ENCODE results near the gene MYO5A.

DNA sequence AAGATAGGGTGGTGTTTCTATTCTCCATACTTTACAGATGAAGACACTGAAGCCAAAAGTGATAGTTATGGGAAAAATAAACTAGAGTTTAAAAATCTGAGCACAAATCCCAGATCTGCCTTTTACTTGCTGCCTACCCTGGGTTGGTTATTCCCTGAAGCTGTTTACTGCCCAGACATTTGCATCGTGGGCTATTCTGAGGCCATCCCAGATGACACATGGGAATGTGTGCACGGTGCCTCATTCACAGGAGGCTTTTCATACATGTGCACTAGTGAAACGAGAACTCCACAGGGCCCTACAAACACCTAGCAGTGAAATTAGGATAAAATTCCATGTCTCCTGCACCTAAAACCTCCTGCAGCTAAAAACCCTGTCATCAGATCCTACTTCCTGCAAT is 250.5 kb downstream of the MYO5A start:
- TF ChIP-seq, protein P1, sequence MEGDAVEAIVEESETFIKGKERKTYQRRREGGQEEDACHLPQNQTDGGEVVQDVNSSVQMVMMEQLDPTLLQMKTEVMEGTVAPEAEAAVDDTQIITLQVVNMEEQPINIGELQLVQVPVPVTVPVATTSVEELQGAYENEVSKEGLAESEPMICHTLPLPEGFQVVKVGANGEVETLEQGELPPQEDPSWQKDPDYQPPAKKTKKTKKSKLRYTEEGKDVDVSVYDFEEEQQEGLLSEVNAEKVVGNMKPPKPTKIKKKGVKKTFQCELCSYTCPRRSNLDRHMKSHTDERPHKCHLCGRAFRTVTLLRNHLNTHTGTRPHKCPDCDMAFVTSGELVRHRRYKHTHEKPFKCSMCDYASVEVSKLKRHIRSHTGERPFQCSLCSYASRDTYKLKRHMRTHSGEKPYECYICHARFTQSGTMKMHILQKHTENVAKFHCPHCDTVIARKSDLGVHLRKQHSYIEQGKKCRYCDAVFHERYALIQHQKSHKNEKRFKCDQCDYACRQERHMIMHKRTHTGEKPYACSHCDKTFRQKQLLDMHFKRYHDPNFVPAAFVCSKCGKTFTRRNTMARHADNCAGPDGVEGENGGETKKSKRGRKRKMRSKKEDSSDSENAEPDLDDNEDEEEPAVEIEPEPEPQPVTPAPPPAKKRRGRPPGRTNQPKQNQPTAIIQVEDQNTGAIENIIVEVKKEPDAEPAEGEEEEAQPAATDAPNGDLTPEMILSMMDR (IDR thresholded peaks at IDR 0.05), result no peak
- TF ChIP-seq, protein P2, sequence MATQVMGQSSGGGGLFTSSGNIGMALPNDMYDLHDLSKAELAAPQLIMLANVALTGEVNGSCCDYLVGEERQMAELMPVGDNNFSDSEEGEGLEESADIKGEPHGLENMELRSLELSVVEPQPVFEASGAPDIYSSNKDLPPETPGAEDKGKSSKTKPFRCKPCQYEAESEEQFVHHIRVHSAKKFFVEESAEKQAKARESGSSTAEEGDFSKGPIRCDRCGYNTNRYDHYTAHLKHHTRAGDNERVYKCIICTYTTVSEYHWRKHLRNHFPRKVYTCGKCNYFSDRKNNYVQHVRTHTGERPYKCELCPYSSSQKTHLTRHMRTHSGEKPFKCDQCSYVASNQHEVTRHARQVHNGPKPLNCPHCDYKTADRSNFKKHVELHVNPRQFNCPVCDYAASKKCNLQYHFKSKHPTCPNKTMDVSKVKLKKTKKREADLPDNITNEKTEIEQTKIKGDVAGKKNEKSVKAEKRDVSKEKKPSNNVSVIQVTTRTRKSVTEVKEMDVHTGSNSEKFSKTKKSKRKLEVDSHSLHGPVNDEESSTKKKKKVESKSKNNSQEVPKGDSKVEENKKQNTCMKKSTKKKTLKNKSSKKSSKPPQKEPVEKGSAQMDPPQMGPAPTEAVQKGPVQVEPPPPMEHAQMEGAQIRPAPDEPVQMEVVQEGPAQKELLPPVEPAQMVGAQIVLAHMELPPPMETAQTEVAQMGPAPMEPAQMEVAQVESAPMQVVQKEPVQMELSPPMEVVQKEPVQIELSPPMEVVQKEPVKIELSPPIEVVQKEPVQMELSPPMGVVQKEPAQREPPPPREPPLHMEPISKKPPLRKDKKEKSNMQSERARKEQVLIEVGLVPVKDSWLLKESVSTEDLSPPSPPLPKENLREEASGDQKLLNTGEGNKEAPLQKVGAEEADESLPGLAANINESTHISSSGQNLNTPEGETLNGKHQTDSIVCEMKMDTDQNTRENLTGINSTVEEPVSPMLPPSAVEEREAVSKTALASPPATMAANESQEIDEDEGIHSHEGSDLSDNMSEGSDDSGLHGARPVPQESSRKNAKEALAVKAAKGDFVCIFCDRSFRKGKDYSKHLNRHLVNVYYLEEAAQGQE (IDR thresholded peaks at IDR 0.05; ENCODE audit: low read depth, low read length), result no peak
- TF ChIP-seq NFIC (IDR thresholded peaks at IDR 0.05; ENCODE audit: borderline replicate concordance), result no peak
- TF ChIP-seq EP300 (IDR thresholded peaks at IDR 0.05; ENCODE audit: borderline replicate concordance in 1 of 2, low read depth in 1 of 2, low read length in 1 of 2), result no peak
- TF ChIP-seq, protein P3, sequence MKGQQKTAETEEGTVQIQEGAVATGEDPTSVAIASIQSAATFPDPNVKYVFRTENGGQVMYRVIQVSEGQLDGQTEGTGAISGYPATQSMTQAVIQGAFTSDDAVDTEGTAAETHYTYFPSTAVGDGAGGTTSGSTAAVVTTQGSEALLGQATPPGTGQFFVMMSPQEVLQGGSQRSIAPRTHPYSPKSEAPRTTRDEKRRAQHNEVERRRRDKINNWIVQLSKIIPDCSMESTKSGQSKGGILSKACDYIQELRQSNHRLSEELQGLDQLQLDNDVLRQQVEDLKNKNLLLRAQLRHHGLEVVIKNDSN (IDR thresholded peaks at IDR 0.05; ENCODE audit: borderline replicate concordance, low read depth), result no peak
- TF ChIP-seq FOXJ3 (CRISPR knock-in tag; IDR thresholded peaks at IDR 0.05), result no peak
- TF ChIP-seq, protein P4, sequence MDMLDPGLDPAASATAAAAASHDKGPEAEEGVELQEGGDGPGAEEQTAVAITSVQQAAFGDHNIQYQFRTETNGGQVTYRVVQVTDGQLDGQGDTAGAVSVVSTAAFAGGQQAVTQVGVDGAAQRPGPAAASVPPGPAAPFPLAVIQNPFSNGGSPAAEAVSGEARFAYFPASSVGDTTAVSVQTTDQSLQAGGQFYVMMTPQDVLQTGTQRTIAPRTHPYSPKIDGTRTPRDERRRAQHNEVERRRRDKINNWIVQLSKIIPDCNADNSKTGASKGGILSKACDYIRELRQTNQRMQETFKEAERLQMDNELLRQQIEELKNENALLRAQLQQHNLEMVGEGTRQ (IDR thresholded peaks at IDR 0.05; ENCODE audit: borderline replicate concordance, low read depth, low read length), result no peak

Data from SK-N-SH (cell line).